DMS53 treated with DMSO at 0.1 percent for 48 hours (cell line): ENCODE measurements around the gene TMEM63A.
"Not testable (repeated sequence)": the region's sequence is repeated elsewhere in the genome, so short reads cannot be mapped to it uniquely, and the experiment has no call there.

Source experiments
- DNase-seq: peaks from one replicate; lab custom pipeline; 2025; ENCODE audit not compliant: unreplicated experiment; lab: John Stamatoyannopoulos, UW

Gene TMEM63A

DNA sequence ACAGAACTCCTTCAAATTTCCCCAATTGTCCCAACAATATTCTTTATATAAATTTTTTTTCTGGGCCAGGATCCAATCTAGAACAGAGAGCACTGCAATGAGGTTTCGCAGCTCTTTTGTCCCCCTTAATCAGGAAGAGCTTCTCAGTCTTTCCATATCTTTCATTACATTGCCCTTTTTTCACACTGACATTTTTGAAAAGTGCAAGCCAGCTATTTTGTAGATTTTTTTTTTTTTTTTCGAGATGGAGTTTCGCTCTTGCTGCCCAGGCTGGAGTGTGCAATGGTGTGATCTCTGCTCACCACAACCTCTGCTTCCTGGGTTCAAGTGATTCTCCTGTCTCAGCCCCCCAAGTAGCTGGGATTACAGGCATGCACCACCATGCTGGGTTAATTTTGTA is 75.4 kb downstream of the TMEM63A start:
- not testable (repeated sequence) for DNase-seq

DNA sequence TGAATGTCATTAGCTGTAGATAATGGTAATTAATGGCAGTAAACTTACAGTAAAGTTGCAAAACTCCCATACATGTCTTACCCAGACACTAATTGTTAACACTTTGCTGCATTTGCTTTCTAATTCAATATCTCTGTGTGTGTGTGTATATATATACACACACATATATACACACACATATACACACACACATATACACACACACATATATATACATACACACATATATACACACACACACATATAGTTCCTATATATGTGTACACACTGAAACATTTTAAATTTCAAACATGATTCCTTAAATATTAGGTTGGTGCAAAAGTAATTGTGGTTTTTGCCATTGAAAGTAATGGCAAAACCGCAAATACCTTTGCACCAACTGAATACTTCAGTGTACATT is 75.9 kb downstream of the TMEM63A start:
- no peak for DNase-seq

DNA sequence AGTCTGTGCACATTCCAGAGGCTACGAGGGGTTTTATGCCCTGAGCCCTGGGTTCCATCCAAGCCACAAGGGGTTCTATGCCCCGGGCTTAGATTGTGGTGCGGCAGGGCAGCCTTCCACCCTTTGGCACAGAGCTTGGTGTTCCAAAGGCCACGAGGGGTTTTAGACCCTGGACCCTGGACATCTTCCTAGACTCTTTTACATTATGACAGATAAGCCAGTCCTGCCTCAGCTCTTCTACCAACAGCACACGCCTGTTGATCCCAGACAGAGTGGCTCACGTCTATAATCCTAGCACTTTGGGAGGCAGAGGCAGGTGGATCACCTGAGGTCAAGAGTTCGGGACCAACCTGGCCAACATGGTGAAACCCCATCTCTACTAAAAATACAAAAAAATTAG is 81.0 kb downstream of the TMEM63A start:
- not testable (repeated sequence) for DNase-seq

DNA sequence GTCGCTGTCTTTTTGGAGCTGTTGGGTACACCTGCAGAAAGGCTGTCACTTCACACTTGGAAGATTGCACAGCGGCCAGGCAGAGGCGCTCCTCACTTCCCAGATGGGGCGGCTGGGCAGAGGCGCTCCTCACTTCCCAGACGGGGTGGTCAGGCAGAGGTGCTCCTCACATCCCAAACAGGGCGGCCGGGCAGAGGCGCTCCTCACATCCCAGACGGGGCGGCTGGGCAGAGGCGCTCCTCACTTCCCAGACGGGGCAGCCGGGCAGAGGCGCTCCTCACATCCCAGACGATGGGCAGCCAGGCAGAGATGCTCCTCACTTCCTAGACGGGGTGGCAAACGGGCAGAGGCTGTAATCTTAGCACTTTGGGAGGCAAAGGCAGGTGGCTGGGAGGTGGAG is 86.1 kb downstream of the TMEM63A start:
- DNase-seq, result not testable (repeated sequence)
